ENCODE measurements around the gene CHTF8. TPM values are rescaled to one million over a fixed set of nuclear protein-coding genes. Genes with fewer than 3 reads are reported as not detected.
"Not testable (repeated sequence)": the region's sequence is repeated elsewhere in the genome, so short reads cannot be mapped to it uniquely, and the experiment has no call there.

CHTF8 gene
- polyA plus RNA-seq, 1 of the 3 experiments (the other 2 are of a cell fraction), result 83.0 TPM

DNA sequence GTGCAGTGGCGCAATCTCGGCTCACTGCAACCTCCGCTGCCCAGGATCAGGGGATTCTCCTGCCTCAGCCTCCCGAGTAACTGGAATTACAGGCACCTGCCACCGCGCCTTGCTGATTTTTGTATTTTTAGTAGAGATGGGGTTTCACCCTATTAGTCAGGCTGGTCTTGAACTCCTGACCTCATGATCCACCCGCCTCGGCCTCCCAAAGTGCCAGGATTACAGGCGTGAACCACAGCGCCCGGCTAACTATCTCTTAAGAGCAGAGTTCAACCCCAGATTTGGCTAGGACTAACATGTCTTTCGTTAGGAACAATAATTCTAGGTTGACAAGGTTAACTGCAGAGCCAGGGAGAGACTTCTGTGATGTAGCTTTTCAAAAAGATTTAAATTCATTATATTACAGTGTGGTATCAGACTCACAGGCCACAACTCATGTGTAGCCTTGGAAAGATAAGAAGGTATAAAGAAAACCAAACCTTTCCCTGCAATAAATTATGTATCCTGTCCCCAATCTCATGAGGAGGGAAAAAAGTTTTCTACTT is 4.3 kb downstream of the CHTF8 start:
- TF ChIP-seq, protein P1, sequence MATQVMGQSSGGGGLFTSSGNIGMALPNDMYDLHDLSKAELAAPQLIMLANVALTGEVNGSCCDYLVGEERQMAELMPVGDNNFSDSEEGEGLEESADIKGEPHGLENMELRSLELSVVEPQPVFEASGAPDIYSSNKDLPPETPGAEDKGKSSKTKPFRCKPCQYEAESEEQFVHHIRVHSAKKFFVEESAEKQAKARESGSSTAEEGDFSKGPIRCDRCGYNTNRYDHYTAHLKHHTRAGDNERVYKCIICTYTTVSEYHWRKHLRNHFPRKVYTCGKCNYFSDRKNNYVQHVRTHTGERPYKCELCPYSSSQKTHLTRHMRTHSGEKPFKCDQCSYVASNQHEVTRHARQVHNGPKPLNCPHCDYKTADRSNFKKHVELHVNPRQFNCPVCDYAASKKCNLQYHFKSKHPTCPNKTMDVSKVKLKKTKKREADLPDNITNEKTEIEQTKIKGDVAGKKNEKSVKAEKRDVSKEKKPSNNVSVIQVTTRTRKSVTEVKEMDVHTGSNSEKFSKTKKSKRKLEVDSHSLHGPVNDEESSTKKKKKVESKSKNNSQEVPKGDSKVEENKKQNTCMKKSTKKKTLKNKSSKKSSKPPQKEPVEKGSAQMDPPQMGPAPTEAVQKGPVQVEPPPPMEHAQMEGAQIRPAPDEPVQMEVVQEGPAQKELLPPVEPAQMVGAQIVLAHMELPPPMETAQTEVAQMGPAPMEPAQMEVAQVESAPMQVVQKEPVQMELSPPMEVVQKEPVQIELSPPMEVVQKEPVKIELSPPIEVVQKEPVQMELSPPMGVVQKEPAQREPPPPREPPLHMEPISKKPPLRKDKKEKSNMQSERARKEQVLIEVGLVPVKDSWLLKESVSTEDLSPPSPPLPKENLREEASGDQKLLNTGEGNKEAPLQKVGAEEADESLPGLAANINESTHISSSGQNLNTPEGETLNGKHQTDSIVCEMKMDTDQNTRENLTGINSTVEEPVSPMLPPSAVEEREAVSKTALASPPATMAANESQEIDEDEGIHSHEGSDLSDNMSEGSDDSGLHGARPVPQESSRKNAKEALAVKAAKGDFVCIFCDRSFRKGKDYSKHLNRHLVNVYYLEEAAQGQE (IDR thresholded peaks at IDR 0.05; ENCODE audit: low read depth, low read length), result no peak
- TF ChIP-seq, protein P2, sequence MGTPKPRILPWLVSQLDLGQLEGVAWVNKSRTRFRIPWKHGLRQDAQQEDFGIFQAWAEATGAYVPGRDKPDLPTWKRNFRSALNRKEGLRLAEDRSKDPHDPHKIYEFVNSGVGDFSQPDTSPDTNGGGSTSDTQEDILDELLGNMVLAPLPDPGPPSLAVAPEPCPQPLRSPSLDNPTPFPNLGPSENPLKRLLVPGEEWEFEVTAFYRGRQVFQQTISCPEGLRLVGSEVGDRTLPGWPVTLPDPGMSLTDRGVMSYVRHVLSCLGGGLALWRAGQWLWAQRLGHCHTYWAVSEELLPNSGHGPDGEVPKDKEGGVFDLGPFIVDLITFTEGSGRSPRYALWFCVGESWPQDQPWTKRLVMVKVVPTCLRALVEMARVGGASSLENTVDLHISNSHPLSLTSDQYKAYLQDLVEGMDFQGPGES (IDR thresholded peaks at IDR 0.05; ENCODE audit: low read depth, low read length), result no peak
- TF ChIP-seq RCOR1 (IDR thresholded peaks at IDR 0.05; ENCODE audit: low read length) (no peak), MXI1 (IDR thresholded peaks at IDR 0.05; ENCODE audit: low read depth, low read length) (no peak), FOXJ3 (CRISPR knock-in tag; IDR thresholded peaks at IDR 0.05) (no peak)
- TF ChIP-seq, protein P3, sequence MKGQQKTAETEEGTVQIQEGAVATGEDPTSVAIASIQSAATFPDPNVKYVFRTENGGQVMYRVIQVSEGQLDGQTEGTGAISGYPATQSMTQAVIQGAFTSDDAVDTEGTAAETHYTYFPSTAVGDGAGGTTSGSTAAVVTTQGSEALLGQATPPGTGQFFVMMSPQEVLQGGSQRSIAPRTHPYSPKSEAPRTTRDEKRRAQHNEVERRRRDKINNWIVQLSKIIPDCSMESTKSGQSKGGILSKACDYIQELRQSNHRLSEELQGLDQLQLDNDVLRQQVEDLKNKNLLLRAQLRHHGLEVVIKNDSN (IDR thresholded peaks at IDR 0.05; ENCODE audit: borderline replicate concordance, low read depth), result no peak

DNA sequence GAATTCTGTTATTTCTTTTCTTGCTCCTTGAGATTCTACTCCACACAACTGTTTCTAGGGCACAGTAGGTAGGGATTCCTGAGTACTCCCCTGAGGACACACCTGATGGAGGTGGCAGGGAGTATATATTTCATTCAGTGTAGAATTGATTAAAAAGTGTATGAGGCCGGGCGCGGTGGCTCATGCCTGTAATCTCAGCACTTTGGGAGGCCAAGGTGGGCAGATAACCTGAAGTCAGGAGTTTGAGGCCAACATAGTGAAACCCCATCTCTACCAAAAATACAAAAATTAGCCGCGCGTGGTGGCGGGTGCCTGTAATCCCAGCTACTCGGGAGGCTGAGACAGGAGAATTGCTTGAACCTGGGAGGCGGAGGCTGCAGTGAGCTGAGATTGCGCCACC is 5.6 kb downstream of the CHTF8 start:
- DNase-seq; H3K27me3 ChIP-seq (ENCODE audit: insufficient read depth); H3K9ac ChIP-seq; H3K4me2 ChIP-seq; H3K27ac ChIP-seq (ENCODE audit: low read depth in 2 of 2, low read length in 1 of 2); H3K9me2 ChIP-seq; H3K9me3 ChIP-seq; H2AFZ ChIP-seq (ENCODE audit: low read depth); H3K4me3 ChIP-seq (ENCODE audit: low read depth in 2 of 2, low read length in 1 of 2): not testable (repeated sequence)
- WGBS (ENCODE audit: low lambda C conversion rate), result 96% methylated on average over 10 of the region's 10 CpGs
- peaks cover 6 to 10% of the 10 kb centered on the region in 2 experiments; a peak in 2 of 4 replicates for H3K4me1 ChIP-seq (ENCODE audit: control insufficient read depth in 1 of 2, insufficient read depth in 2 of 2, low read depth in 1 of 2, low read length in 1 of 2)
- POLR2A ChIA-PET, result interaction anchor here (0.6 kb wide), 1 partner anchor 31 kb away, joined by 5 read pairs; no protein-coding TSS in a partner anchor
- H4K20me1 ChIP-seq (ENCODE audit: insufficient read depth), result peaks cover 67% of the 10 kb centered on the region
- H3F3A ChIP-seq (replicated peaks; ENCODE audit: insufficient read depth), result peaks cover 25% of the 10 kb centered on the region
- H3K36me3 ChIP-seq (replicated peaks in 1 of 2; ENCODE audit: control insufficient read depth in 1 of 2, insufficient read depth in 2 of 2, low read length in 1 of 2), result peaks cover 20 to 61% of the 10 kb centered on the region in 2 experiments
- peaks cover 100% of the 10 kb centered on the region for H3K79me2 ChIP-seq (ENCODE audit: insufficient read depth)
- CTCF ChIA-PET, result interaction anchor here (2.7 kb wide), 1 partner anchor 279 kb away, joined by 12 read pairs; no protein-coding TSS in a partner anchor

More for the DNA sequence above, 4.3 kb downstream of the CHTF8 start:
- WGBS (ENCODE audit: low lambda C conversion rate), result 94% methylated on average over 12 of the region's 12 CpGs
- Histone ChIP-seq H3K79me2 (ENCODE audit: insufficient read depth) (peaks cover 96% of the 10 kb centered on the region), H3K4me3 (ENCODE audit: low read depth in 2 of 2, low read length in 1 of 2) (no peak overlapping the region), H3K9me3 (no peaks in the 10 kb centered on the region), H3K4me1 (ENCODE audit: control insufficient read depth in 1 of 2, insufficient read depth in 2 of 2, low read depth in 1 of 2, low read length in 1 of 2) (peaks cover 6 to 10% of the 10 kb centered on the region in 2 experiments; a peak in 2 of 4 replicates), H3K27me3 (ENCODE audit: insufficient read depth) (no peaks in the 10 kb centered on the region), H2AFZ (ENCODE audit: low read depth) (no peak overlapping the region), H3F3A (replicated peaks; ENCODE audit: insufficient read depth) (peaks cover 25% of the 10 kb centered on the region), H3K9me2 (no peaks in the 10 kb centered on the region), H3K27ac (ENCODE audit: low read depth in 2 of 2, low read length in 1 of 2) (no peak overlapping the region), H3K4me2 (no peak overlapping the region), H3K36me3 (replicated peaks in 1 of 2; ENCODE audit: control insufficient read depth in 1 of 2, insufficient read depth in 2 of 2, low read length in 1 of 2) (peaks cover 20 to 50% of the 10 kb centered on the region in 2 experiments), H3K9ac (no peak overlapping the region), H4K20me1 (ENCODE audit: insufficient read depth) (peaks cover 57% of the 10 kb centered on the region)
- ChIA-PET CTCF (interaction anchor here (0.7 to 2.7 kb wide), 3 partner anchors 12 to 281 kb away, joined by 3 to 12 read pairs (median 3); no protein-coding TSS in a partner anchor), POLR2A (interaction anchor here (0.7 kb wide), 1 partner anchor 189 kb away, joined by 4 read pairs; no protein-coding TSS in a partner anchor)
- no peak for DNase-seq

All from SK-N-SH (cell line).